ENCODE measurements around the gene ITGAX. TPM values are rescaled to one million over a fixed set of nuclear protein-coding genes. Genes with fewer than 3 reads are reported as not detected.
"Not testable (repeated sequence)": the region's sequence is repeated elsewhere in the genome, so short reads cannot be mapped to it uniquely, and the experiment has no call there.

Gene ITGAX
- total and polyA plus RNA-seq, 2 donors (not counting 1 experiment from before 2014, with no cell fraction given) = under 0.01 TPM; not detected in 1

DNA sequence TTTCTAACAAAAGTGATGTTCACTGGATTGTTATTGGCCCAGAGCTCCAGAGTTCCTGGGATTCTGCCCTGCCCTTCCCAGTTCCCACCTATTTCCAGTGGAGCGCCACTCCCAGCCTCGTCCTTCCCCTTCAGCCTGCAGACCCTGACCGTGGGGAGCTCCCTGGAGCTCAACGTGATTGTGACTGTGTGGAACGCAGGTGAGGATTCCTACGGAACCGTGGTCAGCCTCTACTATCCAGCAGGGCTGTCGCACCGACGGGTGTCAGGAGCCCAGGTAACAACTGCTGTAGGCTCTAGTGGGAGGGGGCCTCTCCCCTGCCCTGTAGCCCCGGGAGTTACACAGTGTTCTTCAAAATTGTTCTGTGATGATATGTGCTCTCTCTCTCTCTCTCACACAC is 61.4 kb downstream of the ITGAX start:
- H2AFZ ChIP-seq (ENCODE audit: low read length) = no peak overlapping the region
- no peak overlapping the region for H3K4me2 ChIP-seq (ENCODE audit: extremely low read depth, insufficient read depth, low read length)
- H3K36me3 ChIP-seq (ENCODE audit: control insufficient read depth, insufficient read depth, low read length) = no peaks in the 10 kb centered on the region
- TF ChIP-seq, protein P1, sequence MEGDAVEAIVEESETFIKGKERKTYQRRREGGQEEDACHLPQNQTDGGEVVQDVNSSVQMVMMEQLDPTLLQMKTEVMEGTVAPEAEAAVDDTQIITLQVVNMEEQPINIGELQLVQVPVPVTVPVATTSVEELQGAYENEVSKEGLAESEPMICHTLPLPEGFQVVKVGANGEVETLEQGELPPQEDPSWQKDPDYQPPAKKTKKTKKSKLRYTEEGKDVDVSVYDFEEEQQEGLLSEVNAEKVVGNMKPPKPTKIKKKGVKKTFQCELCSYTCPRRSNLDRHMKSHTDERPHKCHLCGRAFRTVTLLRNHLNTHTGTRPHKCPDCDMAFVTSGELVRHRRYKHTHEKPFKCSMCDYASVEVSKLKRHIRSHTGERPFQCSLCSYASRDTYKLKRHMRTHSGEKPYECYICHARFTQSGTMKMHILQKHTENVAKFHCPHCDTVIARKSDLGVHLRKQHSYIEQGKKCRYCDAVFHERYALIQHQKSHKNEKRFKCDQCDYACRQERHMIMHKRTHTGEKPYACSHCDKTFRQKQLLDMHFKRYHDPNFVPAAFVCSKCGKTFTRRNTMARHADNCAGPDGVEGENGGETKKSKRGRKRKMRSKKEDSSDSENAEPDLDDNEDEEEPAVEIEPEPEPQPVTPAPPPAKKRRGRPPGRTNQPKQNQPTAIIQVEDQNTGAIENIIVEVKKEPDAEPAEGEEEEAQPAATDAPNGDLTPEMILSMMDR (conservative IDR thresholded peaks at IDR 0.05 in 1 of 2, IDR thresholded peaks at IDR 0.05 in 1 of 2; ENCODE audit: low read depth in 1 of 2, low read length in 2 of 2) = no peak
- no peak for TF ChIP-seq EZH2 (IDR thresholded peaks at IDR 0.05; ENCODE audit: low read length, missing control alignments)
- H3K79me2 ChIP-seq (ENCODE audit: control insufficient read depth, insufficient read depth, low read length) = no peaks in the 10 kb centered on the region
- no peak for DNase-seq (ENCODE audit: low read depth in 2 of 2)
- H3K9me3 ChIP-seq (ENCODE audit: control insufficient read depth, insufficient read depth, low read depth, low read length) = no peaks in the 10 kb centered on the region
- no peaks in the 10 kb centered on the region for H3K4me1 ChIP-seq (ENCODE audit: control insufficient read depth, extremely low read depth, insufficient read depth, low read length)
- no peak overlapping the region for H3K9ac ChIP-seq (ENCODE audit: insufficient read depth, low read length)
- no peak overlapping the region for H3K4me3 ChIP-seq (replicated peaks in 1 of 4; ENCODE audit: control extremely low read depth in 1 of 4, insufficient read depth in 1 of 4, low read depth in 3 of 4, low read length in 4 of 4)
- no peak overlapping the region for H3K27ac ChIP-seq (ENCODE audit: insufficient read depth, low read length)
- H3K27me3 ChIP-seq (ENCODE audit: control insufficient read depth, insufficient read depth, low read length) = no peaks in the 10 kb centered on the region
- no peaks in the 10 kb centered on the region for H4K20me1 ChIP-seq (ENCODE audit: control insufficient read depth, extremely low read depth, insufficient read depth, low read length)

DNA sequence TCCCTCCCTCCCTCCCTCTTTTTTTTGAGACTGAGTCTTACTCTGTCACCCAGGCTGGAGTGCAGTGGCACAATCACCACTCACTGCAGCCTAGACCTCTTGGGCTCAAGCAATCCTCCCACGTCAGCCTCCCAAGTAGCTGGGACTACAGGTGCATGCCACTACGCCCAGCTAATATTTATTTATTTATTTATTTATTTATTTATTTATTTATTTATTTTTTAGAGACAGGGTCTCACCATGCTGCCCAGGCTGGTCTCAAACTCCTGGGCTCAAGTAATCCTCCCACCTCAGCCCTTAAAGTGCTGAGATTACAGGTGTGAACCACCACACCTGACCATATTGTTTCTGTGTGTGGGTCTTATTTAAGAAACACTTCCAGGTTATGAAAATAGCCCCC is 62.1 kb downstream of the ITGAX start:
- H3K4me3 ChIP-seq (replicated peaks in 1 of 4; ENCODE audit: control extremely low read depth in 1 of 4, insufficient read depth in 1 of 4, low read depth in 3 of 4, low read length in 4 of 4); H4K20me1 ChIP-seq (ENCODE audit: control insufficient read depth, extremely low read depth, insufficient read depth, low read length); H3K36me3 ChIP-seq (ENCODE audit: control insufficient read depth, insufficient read depth, low read length); H3K9ac ChIP-seq (ENCODE audit: insufficient read depth, low read length); H3K4me2 ChIP-seq (ENCODE audit: extremely low read depth, insufficient read depth, low read length); H3K27ac ChIP-seq (ENCODE audit: insufficient read depth, low read length); H2AFZ ChIP-seq (ENCODE audit: low read length); H3K79me2 ChIP-seq (ENCODE audit: control insufficient read depth, insufficient read depth, low read length); DNase-seq (ENCODE audit: low read depth in 2 of 2); H3K27me3 ChIP-seq (ENCODE audit: control insufficient read depth, insufficient read depth, low read length); H3K9me3 ChIP-seq (ENCODE audit: control insufficient read depth, insufficient read depth, low read depth, low read length); H3K4me1 ChIP-seq (ENCODE audit: control insufficient read depth, extremely low read depth, insufficient read depth, low read length): not testable (repeated sequence)

DNA sequence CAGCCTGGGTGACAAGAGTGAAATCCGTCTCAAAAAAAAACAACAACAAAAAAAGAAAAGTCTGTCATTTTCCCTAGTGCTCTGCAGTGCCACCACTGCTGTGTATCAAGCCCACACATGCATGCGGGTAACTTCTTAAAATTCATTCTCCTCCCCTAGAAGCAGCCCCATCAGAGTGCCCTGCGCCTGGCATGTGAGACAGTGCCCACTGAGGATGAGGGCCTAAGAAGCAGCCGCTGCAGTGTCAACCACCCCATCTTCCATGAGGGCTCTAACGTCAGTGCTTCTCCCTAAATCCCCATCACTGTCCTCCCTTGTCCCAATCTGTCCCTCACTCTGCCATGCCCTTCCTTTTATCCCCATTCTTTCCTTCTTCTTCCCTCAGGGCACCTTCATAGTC is 62.9 kb downstream of the ITGAX start:
- Histone ChIP-seq H3K4me2 (ENCODE audit: extremely low read depth, insufficient read depth, low read length) (no peak overlapping the region), H2AFZ (ENCODE audit: low read length) (no peak overlapping the region), H3K27ac (ENCODE audit: insufficient read depth, low read length) (no peak overlapping the region), H3K9ac (ENCODE audit: insufficient read depth, low read length) (no peak overlapping the region), H4K20me1 (ENCODE audit: control insufficient read depth, extremely low read depth, insufficient read depth, low read length) (no peaks in the 10 kb centered on the region), H3K27me3 (ENCODE audit: control insufficient read depth, insufficient read depth, low read length) (no peaks in the 10 kb centered on the region), H3K9me3 (ENCODE audit: control insufficient read depth, insufficient read depth, low read depth, low read length) (no peaks in the 10 kb centered on the region), H3K79me2 (ENCODE audit: control insufficient read depth, insufficient read depth, low read length) (no peaks in the 10 kb centered on the region), H3K4me1 (ENCODE audit: control insufficient read depth, extremely low read depth, insufficient read depth, low read length) (no peaks in the 10 kb centered on the region), H3K4me3 (replicated peaks in 1 of 4; ENCODE audit: control extremely low read depth in 1 of 4, insufficient read depth in 1 of 4, low read depth in 3 of 4, low read length in 4 of 4) (no peak overlapping the region), H3K36me3 (ENCODE audit: control insufficient read depth, insufficient read depth, low read length) (no peaks in the 10 kb centered on the region)
- DNase-seq (ENCODE audit: low read depth in 2 of 2) = no peak
- no peak for TF ChIP-seq EZH2 (IDR thresholded peaks at IDR 0.05; ENCODE audit: low read length, missing control alignments)
- TF ChIP-seq, protein P1 (conservative IDR thresholded peaks at IDR 0.05 in 1 of 2, IDR thresholded peaks at IDR 0.05 in 1 of 2; ENCODE audit: low read depth in 1 of 2, low read length in 2 of 2) = no peak
